Right kidney (tissue), 1 donor: Measurements from ENCODE around the gene FGB.
A peak's percentile ranks its signal among the peaks of the same experiment; 100 is the strongest.
"Not testable (repeated sequence)": the region's sequence is repeated elsewhere in the genome, so short reads cannot be mapped to it uniquely, and the experiment has no call there.

ENCODE experiments used
- DNase-seq: peaks from one replicate; pipeline ENCODE4 v3.0.0-alpha.2; 2016

The FGB gene

DNA sequence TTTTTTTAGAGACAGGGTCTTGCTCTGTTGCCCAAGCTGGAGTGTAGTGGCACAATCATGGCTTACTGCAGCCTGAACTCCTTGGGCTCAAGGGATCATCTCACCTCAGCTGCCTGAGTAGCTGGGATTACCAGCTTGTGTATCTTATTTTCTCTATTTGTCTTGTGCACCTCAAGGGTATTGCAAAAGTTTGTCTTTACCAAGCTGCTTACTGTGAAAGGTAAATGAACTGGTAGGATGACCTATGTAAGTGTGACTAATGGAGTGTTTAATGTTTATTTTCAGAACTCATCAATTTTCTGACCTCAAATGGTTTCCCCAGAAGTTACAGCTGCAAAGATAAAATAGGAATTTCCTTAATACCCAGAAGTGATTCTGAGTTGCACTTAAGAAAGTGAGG is 33.0 kb downstream of the FGB start:
- no peak for DNase-seq

DNA sequence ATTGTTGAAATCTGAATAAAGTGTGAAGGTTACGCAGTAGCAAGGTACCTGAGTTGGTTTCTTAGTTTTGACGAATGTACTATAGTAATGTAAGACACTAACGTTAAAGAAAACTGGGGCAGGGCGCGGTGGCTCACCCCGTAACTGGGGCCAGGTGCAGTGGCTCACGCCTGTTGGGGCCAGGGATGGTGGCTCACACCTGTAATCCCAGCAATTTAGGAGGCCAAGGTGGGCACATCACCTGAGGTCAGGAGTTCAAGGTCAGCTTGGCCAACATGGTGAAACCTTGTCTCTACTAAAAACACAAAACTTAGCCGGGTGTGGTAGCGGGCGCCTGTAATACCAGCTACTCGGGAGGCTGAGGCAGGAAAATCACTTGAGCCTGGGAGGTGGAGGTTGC is 34.5 kb downstream of the FGB start:
- not testable (repeated sequence) for DNase-seq

DNA sequence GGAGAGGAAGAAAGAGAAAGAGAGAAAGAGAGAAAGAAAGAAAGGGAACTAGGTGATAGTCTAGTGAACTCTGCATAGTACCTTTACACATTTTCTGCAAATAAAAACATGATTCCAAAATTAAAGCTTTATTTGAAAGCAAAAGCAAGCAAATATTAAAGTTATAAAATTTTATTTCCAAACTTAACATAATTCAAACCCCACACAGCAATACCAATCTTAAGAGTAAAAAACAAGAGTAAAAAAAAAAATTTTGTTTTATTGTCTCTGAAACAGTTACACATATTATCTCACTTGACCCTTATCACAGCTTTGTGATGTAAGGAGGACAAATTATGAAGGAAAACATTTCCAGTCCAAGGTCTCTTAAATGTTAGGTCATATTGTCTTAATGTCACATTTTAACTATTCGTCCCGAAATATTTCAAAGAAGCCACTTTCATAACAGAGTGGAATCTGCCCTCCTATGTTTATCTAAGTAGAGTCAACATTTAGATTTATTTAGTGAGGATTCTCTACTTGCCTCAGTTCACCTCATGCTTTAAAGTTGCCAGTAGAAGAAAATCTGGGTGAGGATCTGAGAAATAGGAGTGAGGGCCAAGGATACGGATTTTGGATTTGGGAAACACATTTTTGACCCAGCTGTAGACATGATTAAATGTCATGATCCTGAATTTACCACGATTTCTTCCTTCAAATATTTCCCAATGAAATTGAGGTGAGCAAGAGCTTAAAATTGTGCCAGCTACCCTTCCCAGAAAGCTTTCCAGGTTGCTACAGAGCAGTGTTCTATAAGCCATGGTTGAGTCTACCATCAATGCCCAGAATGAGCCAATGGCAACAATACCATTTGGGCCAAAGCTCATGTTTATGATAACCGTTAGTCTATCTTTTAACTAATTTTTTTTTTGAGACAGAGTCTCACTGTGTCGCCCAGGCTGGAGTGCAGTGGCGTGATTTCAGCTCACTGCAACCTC is 35.3 kb downstream of the FGB start:
- DNase-seq = no peak

DNA sequence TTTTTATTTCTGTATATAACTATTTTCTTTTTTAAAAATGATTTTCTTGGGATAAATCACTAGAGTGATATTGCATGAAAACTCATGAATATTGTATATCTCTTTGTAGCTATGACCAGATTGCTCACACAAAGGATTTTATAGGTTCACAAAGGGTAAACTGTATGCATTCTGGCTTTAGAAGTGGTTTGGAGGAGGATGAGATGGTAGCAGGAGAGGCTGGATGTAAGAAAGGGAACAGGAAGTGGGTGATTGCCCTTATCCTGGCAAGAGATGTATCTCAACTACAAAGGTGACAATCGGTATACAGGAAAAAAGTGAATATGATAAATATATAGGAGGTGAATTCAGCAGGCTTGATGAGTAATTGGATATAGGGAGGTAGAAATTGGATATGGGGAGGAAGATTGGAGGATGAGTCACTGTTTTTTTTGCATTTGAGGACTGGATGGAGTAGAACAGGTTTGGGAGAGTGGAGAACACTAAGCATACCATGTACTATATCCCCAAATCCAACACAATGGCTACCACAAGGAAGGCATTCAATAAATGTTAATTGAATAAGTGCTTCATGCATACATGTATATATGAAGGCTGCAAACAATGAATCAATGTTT is 39.7 kb downstream of the FGB start:
- DNase-seq = no peak

DNA sequence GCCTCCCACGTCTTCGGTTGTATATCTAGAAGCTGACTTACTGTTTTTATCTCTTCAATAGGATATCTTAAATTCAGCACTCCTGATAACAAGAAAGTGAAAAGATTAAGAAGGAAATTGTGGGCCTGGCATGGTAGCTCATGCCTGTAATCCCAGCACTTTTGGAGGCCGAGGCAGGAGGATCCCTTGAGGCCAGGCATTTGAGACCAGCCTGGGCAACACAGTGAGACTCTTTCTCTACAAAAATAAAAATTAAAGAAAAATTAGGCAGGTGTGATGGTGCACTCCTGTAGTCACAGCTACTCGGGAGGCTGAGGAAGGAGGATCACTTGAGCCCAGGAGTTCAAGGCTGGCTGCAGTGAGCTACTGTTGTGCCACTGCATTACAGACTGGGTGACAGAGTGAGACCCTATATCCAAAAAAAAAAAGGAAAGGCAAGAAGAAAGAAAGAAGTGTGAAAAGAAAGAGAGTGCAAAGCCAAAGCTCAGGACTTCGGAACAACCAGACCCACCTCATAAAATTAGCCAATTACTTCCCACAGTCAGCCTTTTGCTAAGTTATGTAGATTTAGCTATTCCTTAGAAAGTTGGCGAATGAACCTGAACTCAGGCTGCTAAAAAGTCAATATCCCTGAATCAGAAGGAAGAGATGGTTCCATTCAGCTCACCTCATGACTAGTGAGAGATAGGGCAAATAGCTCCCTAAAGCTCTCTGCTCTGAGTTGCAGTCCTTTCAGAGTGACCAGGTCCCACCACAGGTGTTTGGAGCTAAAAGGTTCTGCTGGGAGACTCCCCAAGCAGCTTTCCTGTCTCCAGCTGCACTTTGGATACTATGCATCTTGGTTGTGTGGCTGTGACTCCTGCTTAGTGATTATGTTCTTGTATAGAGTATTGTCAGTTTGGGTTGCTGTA is 40.5 kb downstream of the FGB start:
- DNase-seq = no peak

DNA sequence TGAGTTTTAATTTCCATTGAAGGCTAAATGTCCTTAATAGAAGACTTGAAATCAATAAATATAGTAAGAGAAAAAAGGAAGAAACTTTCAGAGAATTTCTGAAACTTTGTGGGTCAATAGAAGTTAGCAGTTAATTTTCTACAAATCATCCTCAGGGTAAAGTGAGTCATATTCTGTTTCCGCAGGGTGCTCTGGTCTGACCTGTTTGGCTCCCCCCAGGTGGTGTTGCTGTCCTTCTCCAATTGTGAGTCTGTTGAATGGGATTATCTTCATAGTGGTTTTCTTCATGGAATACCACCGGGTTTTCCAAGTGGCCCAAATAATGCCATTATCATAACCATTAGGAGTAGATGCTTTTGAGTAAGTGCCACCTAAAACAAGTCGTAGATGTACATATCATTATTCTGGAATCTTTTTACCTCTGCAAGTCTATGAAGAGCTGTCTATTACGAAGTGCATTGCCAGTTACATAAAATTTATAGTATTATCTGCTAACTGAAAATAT is 41.9 kb downstream of the FGB start:
- DNase-seq = no peak

DNA sequence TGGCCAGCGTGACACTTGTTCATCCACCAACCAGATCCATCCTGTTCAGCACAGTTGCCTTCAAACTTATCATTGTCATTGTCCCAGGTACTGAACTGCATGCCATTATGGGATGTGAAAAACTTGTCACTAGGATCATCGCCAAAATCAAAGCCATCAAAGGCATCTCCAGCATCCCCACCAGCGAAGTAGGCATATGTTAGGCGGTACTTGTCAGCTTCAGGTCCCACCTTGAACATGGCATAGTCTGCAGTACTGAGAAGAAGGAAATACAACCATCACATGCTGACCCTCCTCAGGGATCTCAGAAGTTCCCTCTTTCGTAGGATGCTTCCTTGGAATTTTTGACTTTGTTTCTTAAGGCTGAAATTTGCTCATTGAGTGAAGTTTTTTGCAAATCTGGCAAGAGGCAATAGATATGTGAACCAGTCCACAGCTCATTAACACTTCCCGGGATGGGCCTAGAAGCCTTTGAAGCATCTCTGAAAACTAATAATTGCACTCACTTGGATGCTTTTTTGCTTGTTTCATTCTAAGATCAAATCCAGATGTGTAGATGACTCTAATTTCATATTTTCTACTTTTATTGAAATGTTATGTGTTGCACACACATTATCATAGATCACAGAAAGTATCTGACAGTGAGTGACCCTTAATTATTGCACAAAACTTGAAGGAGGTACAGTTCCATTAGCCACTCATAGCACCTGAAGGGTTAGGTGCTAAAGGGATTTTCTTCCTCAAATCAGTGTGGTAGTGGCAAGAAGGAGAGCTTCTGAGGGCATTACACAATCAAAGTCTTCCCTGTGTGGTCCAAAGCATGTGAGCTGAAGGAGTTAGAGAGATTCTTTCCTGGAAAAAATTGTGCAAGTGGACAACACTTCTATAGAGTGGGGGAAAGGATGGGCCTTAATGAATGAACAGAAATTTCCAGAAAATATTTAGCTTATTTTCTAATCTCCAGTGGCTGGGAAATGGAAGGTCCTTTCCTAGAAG is 44.2 kb downstream of the FGB start:
- DNase-seq = no peak

DNA sequence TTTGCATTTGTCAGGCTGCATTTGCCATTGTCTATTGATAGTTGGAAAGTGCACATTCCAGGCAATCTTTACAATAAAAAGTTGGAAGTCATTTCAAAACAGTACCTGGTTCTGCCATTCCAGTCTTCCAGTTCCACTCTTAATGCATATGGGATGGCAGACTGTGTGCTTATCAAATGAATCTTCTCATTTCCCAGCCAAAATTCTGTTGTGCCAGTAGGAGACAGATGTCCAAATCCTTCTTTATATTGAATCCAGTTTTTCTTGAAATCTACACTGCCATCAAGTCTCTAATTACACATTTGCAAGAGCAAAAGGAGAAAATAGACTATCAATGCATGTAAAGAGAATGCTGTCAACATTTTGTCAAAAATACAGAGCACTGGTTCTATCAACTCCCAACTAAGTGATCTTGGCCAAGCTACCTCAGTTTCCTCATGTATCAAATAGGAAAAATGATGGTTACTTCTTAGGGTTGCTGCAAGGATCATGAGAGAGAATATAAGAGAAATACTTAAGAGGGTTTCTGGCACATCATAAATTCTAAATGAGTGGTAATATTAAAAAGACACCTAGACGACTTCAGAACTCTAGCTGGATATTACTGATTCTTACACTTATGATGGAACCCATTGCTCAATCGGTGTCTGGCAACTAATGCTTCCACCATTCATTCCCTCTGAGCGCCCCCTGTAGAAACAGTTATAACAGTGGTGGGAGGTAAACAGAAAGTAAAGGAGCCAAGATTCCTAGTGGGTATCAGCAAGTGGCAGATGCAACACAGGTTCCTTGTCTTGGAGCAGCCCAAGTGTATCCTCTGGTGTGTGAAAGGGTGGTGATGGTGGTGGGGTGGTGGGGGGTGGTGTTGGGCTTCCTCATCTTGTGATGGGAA is 45.8 kb downstream of the FGB start:
- no peak for DNase-seq

DNA sequence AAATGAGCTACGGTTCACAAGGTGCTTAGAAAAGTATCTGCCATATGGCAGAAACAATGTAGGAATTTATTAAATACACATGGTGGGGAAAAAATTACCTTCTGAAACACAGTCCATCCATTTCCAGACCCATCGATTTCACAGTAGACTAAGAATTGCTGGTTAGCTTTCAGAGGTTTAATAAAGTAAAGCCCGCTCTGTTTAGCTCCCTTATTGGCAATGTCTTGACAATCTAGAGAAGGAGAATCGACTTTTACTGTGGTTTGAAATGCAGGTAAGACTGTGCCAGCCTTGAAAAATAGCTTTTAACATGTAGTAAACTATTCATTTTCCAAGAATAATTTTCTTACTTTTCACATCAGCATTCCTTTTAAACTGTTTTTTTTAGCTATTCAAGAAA is 46.7 kb downstream of the FGB start:
- DNase-seq = no peak

DNA sequence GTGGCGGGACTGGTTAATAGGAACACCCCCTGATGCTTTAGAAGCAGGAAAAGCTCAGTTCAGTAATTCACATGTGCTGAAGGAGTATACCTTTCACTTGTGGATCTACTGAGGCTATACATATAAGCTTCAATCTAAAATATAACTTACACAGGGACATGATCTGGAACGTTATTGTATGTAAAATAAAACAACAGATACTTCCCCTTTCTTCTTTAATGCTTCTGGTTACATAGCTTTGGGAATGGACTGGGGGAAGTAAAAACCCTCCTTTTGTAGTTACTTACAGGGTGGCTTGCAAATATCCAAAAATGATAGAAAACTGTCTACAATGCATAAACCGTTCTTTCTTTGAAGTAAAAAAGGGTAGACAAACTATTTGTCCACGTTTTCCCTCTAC is 47.8 kb downstream of the FGB start:
- DNase-seq = no peak

DNA sequence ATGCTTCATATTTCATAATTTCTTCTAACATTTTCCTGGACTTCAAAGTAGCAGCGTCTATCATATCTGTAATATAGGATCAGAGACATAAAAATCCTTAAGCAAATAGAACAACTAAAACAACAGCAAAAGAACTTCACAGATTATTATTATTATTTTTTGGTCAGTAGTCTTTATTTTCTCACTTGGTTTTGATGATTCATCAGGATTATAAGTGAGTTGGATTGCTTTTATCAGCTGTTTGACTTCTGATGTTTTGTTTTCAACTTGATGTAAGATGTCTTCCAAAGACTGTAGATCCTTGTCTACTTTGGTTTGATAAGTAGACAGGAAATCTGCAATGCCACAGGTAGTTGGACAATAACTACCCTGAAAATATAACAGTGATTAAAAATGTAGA is 49.0 kb downstream of the FGB start:
- no peak for DNase-seq

DNA sequence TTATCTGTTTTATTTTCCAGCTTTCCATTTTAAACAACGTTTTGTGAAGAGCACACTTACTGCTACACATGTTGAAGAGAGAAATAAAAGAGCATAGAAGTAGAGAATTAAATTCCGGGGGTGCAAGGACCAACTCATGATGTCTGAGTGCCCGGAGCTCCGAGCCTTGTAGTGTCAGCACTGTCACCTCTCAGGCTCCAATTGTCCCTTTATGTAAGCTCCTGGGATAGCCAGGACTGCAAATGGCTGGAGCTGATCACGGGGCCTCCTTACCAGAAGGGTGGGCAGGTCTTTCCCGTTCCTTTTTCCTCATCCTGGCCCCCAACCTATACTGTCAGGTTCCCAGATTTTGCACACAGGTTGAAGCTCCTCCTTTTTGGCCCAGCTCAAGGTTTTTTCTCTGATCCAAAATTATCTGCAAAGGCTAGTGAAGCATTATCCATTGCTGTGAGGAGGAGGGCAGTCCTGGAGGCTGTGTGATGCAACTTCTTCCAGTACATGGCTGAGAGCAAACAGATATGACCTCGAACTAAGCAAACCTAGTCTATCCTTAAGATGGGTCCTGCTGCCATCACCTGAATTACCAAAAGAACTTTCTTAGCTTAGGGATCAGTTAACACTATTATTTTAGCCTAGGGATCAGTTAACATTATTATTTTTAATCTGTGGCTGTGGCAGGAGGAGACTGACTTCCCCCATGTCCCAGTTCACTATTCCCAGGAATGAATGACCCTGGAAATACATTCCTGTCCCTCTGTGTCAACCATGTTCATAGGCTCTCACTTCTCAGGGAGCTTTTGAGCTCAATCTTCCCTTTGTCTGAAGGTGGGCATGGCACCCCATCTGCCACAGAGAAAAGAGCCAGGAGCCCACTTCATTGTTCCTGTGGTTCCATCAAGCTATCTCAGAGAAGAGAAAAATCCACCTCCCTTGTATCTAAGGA is 49.9 kb downstream of the FGB start, which contains the start of gene FGG:
Gene FGG, minus strand, starts transcription at position 185 of the 943 bp plus-strand sequence. Its CDS starts 47 bp downstream, at position 138.
- no peak for DNase-seq

DNA sequence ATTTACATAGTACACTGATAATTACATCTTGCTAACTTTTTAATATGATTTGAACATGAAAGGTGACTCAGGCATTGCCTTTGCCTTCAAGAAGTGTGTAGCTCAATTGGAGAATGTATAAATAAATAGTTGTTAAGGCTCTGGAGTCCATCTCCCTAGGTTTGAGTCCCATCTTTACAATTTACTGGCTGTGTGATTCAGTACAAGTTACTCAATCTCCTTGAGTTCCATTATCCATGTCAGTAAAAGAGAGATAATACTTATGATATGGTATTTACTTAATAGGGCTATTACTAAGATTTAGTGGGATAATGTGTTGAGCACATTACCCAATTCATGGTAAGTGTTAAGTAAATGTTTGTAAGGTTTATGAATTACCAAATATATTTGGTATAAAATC is 51.5 kb downstream of the FGB start:
- DNase-seq = no peak

DNA sequence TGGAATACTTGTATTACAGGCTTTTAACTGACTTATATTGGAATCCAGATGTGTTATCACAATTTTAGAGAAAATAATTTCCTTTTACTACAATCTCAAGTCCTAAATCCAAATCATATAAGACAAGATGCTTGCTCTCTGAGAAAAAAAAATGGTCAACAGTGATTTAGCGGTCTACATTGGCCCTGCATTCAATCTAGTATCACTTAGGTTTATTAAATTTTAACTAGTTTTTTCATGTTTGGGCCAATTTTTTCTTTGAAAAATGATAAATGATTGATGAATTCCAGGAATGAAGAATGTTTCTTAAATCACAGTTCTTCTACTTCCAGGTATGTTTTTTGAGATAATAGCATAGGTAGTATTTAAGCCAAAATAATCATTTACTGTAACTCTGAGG is 52.4 kb downstream of the FGB start:
- no peak for DNase-seq

DNA sequence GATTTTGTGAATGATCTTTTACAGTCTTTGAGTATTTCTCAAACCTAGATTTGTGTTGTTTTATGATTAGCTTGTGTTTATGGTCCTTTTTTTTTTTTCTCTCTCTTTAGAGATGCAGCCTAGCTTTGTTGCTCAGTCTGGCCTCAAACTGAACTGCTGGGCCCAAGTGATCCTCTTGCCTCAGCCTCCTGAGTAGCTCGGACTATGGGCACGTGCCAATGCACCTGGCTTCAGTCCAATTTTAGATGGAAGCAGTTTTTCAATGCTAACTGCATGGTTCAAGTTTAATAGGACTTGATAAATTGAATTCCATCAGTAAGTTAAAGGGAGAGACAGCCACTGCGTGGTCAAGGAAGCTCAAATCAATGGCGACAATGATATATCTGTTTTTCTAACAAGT is 53.5 kb downstream of the FGB start:
- DNase-seq = no peak

DNA sequence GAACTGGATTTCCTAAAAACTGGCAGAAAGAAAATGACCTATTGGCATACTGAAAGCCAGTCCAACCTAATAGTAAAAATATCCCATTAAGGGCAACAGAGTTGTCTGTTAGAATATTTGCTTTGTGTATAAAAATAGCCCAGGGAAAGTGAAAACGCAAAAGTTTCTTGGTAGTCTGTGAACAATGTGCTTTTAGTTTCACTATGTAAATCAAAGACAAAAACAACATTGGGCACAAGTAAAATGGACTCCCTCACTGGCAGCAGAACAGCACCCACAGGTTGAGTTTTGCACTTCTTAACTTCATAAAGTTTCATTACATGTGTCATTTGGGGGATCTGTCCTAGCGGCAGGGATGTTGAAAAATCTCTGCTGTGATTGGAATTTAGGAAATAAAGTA is 53.9 kb downstream of the FGB start:
- DNase-seq = no peak

DNA sequence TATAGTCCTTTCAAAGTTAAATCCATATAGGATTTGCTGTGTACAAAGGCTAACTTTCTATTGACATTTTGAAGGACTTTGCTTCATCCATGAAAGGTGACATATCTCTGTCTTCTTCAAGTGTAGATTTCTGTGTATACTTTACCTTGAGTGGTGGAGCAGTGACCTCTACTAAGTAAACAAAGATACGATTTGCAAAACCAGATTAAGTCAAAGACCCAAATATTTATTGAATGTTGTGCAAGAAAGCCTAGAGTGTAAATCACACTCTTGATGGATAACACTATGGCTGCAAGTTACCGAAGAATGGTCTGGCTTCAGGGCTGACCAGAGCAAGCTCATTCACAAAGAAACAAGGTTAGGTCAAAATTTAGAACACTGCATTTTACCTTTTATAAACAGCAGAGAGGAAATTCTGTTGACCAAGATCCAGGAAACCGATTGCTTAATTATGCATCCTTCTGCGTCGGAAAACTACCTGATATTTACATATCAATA is 55.1 kb downstream of the FGB start:
- DNase-seq = no peak

DNA sequence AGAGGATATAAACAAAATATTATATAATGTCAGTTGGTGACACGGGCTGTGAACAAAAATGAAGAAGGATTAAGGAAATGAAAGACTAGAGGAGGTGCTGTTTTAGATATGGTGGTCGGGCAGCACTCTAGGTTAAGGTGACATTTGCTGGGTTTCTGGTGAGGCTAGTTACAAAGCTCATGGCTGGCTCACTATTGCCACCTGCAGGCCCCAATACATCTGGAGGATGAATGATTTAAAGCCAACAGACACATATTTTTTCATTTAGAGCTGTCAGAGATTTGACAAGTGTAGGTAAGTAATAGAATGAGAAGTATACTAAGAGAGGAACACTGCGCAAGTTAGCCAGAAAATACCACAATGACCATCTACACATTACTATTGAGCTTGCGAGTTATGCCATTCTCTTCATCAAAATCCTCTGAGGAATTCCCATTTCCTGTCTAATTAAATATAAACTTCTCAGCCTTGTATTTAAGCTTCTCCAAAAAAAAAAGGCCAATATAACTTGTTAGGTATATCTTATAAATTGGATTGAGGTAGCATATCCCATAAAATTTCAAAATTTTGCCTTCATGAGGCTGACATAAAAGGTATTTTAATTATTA is 56.0 kb downstream of the FGB start:
- DNase-seq = peak; percentile 16
